IMR-90 (cell line): ENCODE measurements around the gene JPH3. TPM values are rescaled to one million over a fixed set of nuclear protein-coding genes. Genes with fewer than 3 reads are reported as not detected.

Experiments
- ATAC-seq: fragments of 200-7000 bp; cut with Tn5 transposase; 2 replicates; pipeline ENCODE4 v1.9.1; 2020; ENCODE audit warnings: low read depth, mild to moderate bottlenecking, moderate library complexity
- BruUV-seq: library from RNA; stranded (reverse); fragments of 400-500 nt; replicated peaks from 2 replicates; lab custom pipeline; 2021; lab: Mats Ljungman, UMichigan
- CTCF ChIA-PET: fragments of 300-600 bp; formaldehyde crosslinking; extraction: SDS; loops from one replicate; lab custom pipeline; 2021; ENCODE audit warnings: antibody characterized with exemption; lab: Yijun Ruan, JAX
- POLR2A ChIA-PET: fragments of 300-600 bp; sonication (Branson Sonifier 250); formaldehyde crosslinking; loops from one replicate; lab custom pipeline; 2022; ENCODE audit warnings: antibody characterized with exemption; ENCODE audit not compliant: unreplicated experiment; lab: Charles Lee
- DNase-seq: peaks from one replicate; pipeline ENCODE4 v3.0.0; 2013
- H2AFZ ChIP-seq: replicated peaks from 2 replicates; pipeline ENCODE3; 2013; ENCODE audit warnings: low read length, mild to moderate bottlenecking; ENCODE audit not compliant: poor library complexity
- H2AK5ac ChIP-seq: 2 replicates; pipeline ENCODE4 v1.6.1; 2013; ENCODE audit warnings: low read depth, low read length, inconsistent platforms
- H2AK9ac ChIP-seq: replicated peaks from 2 replicates; pipeline ENCODE3; 2013; ENCODE audit warnings: mild to moderate bottlenecking, low read depth, low read length, moderate library complexity; ENCODE audit not compliant: poor library complexity
- H2BK120ac ChIP-seq: 2 replicates; pipeline ENCODE4 v1.6.1; 2013; ENCODE audit warnings: low read depth, low read length, inconsistent platforms
- H2BK15ac ChIP-seq: 3 replicates; pipeline ENCODE4 v1.6.1; 2013; ENCODE audit warnings: low read depth, low read length, inconsistent platforms
- H2BK20ac ChIP-seq: 2 replicates; pipeline ENCODE4 v1.6.1; 2013; ENCODE audit warnings: low read depth, mild to moderate bottlenecking, inconsistent platforms, low read length, moderate library complexity
- H2BK5ac ChIP-seq: 2 replicates; pipeline ENCODE4 v1.6.1; 2013; ENCODE audit warnings: mild to moderate bottlenecking, low read depth, low read length, inconsistent platforms; ENCODE audit not compliant: poor library complexity, severe bottlenecking
- H3K14ac ChIP-seq: replicated peaks from 2 replicates; pipeline ENCODE4 v1.6.1; 2013; ENCODE audit warnings: low read depth, low read length, inconsistent platforms
- H3K18ac ChIP-seq: 2 replicates; pipeline ENCODE4 v1.6.1; 2013; ENCODE audit warnings: low read depth, low read length, control low read depth
- H3K23ac ChIP-seq: 2 replicates; pipeline ENCODE4 v1.6.1; 2013; ENCODE audit warnings: low read depth, low read length, inconsistent platforms
- H3K27ac ChIP-seq: 2 replicates; pipeline ENCODE4 v1.5.1; 2013; ENCODE audit warnings: mild to moderate bottlenecking, control low read depth, low read length; ENCODE audit not compliant: insufficient read depth
- H3K27me3 ChIP-seq: 2 replicates; pipeline ENCODE4 v1.6.1; 2013; ENCODE audit warnings: low read length; ENCODE audit not compliant: control insufficient read depth, insufficient read depth
- H3K36me3 ChIP-seq: 2 replicates; pipeline ENCODE4 v1.6.1; 2013; ENCODE audit warnings: low read length, mixed read lengths; ENCODE audit not compliant: control insufficient read depth, insufficient read depth
- H3K4ac ChIP-seq: 2 replicates; pipeline ENCODE4 v1.6.1; 2013; ENCODE audit warnings: low read depth, low read length, inconsistent platforms
- H3K4me1 ChIP-seq: 2 replicates; pipeline ENCODE4 v1.6.1; 2013; ENCODE audit warnings: low read length, mixed read lengths; ENCODE audit not compliant: control insufficient read depth, insufficient read depth
- H3K4me2 ChIP-seq: 2 replicates; pipeline ENCODE4 v1.6.1; 2013; ENCODE audit warnings: low read depth, mild to moderate bottlenecking, control low read depth, low read length, moderate library complexity
- H3K4me3 ChIP-seq: 2 replicates; pipeline ENCODE4 v1.5.1; 2013; ENCODE audit warnings: low read depth, mild to moderate bottlenecking, control low read depth, low read length, moderate library complexity; ENCODE audit not compliant: insufficient read depth
- H3K56ac ChIP-seq: 2 replicates; pipeline ENCODE4 v1.6.1; 2013; ENCODE audit warnings: low read length, inconsistent platforms; ENCODE audit not compliant: insufficient read depth; ENCODE audit errors: extremely low read depth
- H3K79me1 ChIP-seq, 2 experiments: 2 replicates each; pipeline ENCODE4 v1.6.1; 2013; ENCODE audit warnings: low read length in 2 of 2, inconsistent platforms in 1 of 2, low read depth in 1 of 2
- H3K9ac ChIP-seq: 2 replicates; pipeline ENCODE4 v1.6.1; 2013; ENCODE audit warnings: low read depth, low read length, control low read depth
- H3K9me1 ChIP-seq: 2 replicates; pipeline ENCODE4 v1.6.1; 2013; ENCODE audit warnings: low read length, inconsistent platforms; ENCODE audit not compliant: insufficient read depth
- H3K9me3 ChIP-seq: 2 replicates; pipeline ENCODE4 v1.6.1; 2013; ENCODE audit warnings: low read length; ENCODE audit not compliant: control insufficient read depth, insufficient read depth
- H4K20me1 ChIP-seq: 2 replicates; pipeline ENCODE4 v1.6.1; 2013; ENCODE audit warnings: low read length, inconsistent platforms; ENCODE audit not compliant: insufficient read depth
- H4K5ac ChIP-seq: 2 replicates; pipeline ENCODE4 v1.6.1; 2013; ENCODE audit warnings: mild to moderate bottlenecking, low read depth, low read length, control low read depth
- H4K8ac ChIP-seq, 2 experiments: 2 replicates each; pipeline ENCODE4 v1.6.1; 2013; ENCODE audit warnings: low read depth in 2 of 2, low read length in 2 of 2, control low read depth in 1 of 2, inconsistent platforms in 1 of 2
- H4K91ac ChIP-seq: 2 replicates; pipeline ENCODE4 v1.6.1; 2013; ENCODE audit warnings: low read depth, low read length, inconsistent platforms; ENCODE audit not compliant: insufficient read depth
- BHLHE40 ChIP-seq: fragments of 150-350 bp; IDR thresholded peaks from 2 replicates; pipeline ENCODE4 v1.6.1; 2016; ENCODE audit warnings: mild to moderate bottlenecking, low read depth, low read length
- CEBPB ChIP-seq: IDR thresholded peaks from 2 replicates; pipeline ENCODE4 v1.6.1; 2012; ENCODE audit warnings: low read depth, low read length, improper control_type of control experiment
- CHD1 ChIP-seq: IDR thresholded peaks from 2 replicates; pipeline ENCODE4 v1.6.1; 2012; ENCODE audit warnings: low read depth, low read length, improper control_type of control experiment
- MAFK ChIP-seq: IDR thresholded peaks from 2 replicates; pipeline ENCODE4 v1.6.1; 2012; ENCODE audit warnings: low read depth, low read length, improper control_type of control experiment
- MAZ ChIP-seq: IDR thresholded peaks from 2 replicates; pipeline ENCODE4 v1.6.1; 2012; ENCODE audit warnings: low read depth, mild to moderate bottlenecking, low read length, improper control_type of control experiment, moderate library complexity, borderline replicate concordance
- MXI1 ChIP-seq: IDR thresholded peaks from 2 replicates; pipeline ENCODE4 v1.6.1; 2012; ENCODE audit warnings: low read depth, mild to moderate bottlenecking, low read length, moderate library complexity, borderline replicate concordance
- NFE2L2 ChIP-seq: fragments of 150-350 bp; IDR thresholded peaks from 2 replicates; pipeline ENCODE4 v1.6.1; 2016; ENCODE audit warnings: low read depth, mild to moderate bottlenecking, low read length
- POLR2A ChIP-seq: IDR thresholded peaks from 2 replicates; pipeline ENCODE4 v1.6.1; 2012; ENCODE audit warnings: mild to moderate bottlenecking, low read depth, low read length
- RAD21 ChIP-seq: IDR thresholded peaks from 2 replicates; pipeline ENCODE4 v1.6.1; 2012; ENCODE audit warnings: low read length, improper control_type of control experiment
- RCOR1 ChIP-seq: IDR thresholded peaks from 2 replicates; pipeline ENCODE4 v1.6.1; 2012; ENCODE audit warnings: mild to moderate bottlenecking, low read length, improper control_type of control experiment; ENCODE audit not compliant: insufficient replicate concordance
- RFX5 ChIP-seq: IDR thresholded peaks from 2 replicates; pipeline ENCODE4 v1.8.0; 2012; ENCODE audit warnings: low read depth, mild to moderate bottlenecking, low read length, moderate library complexity
- SMC3 ChIP-seq: fragments of 150-350 bp; IDR thresholded peaks from 2 replicates; pipeline ENCODE4 v1.6.1; 2016; ENCODE audit warnings: low read depth, mild to moderate bottlenecking, antibody characterized with exemption, low read length, moderate library complexity
- WGBS, 2 experiments: methylation state at CpG; one replicate each; pipeline versions ENCODE4 v1.1.5 to v1.1.7; 2013; ENCODE audit warnings: missing lambda C conversion rate in 2 of 2; ENCODE audit not compliant: insufficient read length in 1 of 2; ENCODE audit errors: extremely low coverage in 2 of 2; 5-methylcytosine and 5-hydroxymethylcytosine counted together
- dilution Hi-C: fragments of 300-500 bp; cut with HindIII; formaldehyde crosslinking; loops from one replicate; pipeline ENCODE4 v1.14.3; 2018; ENCODE audit warnings: low sequenced_read_pairs; ENCODE audit not compliant: unreplicated experiment
- in situ Hi-C: fragments of 300-500 bp; cut with MboI; formaldehyde crosslinking; loops from 3 replicates; pipeline ENCODE4 v1.14.3; 2019; ENCODE audit warnings: low sequenced_read_pairs, inconsistent platforms, mixed read lengths
- intact Hi-C: fragments of 100-400 bp; cut with micrococcal nuclease; formaldehyde crosslinking; loops from 2 replicates; pipeline ENCODE4 v1.10.0; 2022
- polyA plus RNA-seq, 3 experiments: library from polyadenylated mRNA; depleted of rRNA; stranded (reverse); fragments of >200 nt; gene quantifications; 2 replicates each; pipeline ENCODE4 v1.2.3, GENCODE V29; 2012; ENCODE audit warnings: low replicate concordance in 1 of 3
- total RNA-seq: library from RNA; depleted of rRNA; stranded (reverse); fragments of >200 nt; gene quantifications from 2 replicates; pipeline ENCODE4 v1.2.3, GENCODE V29; 2012
- TF ChIP-seq, protein P1 (sequence below): fragments of 150-350 bp; IDR thresholded peaks from 2 replicates; pipeline ENCODE4 v1.6.1; 2016; ENCODE audit warnings: low read depth, mild to moderate bottlenecking, low read length, moderate library complexity, borderline replicate concordance
- TF ChIP-seq, protein P2 (sequence below): fragments of 150-350 bp; IDR thresholded peaks from 2 replicates; pipeline ENCODE4 v1.6.1; 2017; ENCODE audit warnings: mild to moderate bottlenecking, antibody characterized with exemption, low read length, low read depth
- TF ChIP-seq, protein P3 (sequence below): conservative IDR thresholded peaks from 2 replicates; pipeline ENCODE4 v1.5.1; 2012; ENCODE audit warnings: mild to moderate bottlenecking, low read depth, low read length, improper control_type of control experiment

The JPH3 gene
- total and polyA plus RNA-seq, 2 of the 4 experiments (the other 2 are of a cell fraction): 0.03 TPM; not detected in 1

GRCh38 chr16:87613961-87614360 is 11.7 kb downstream of the JPH3 start:
- intact Hi-C loops (no loop called here), in situ Hi-C loops (no loop called here), dilution Hi-C loops (no loop called here)
- Histone ChIP-seq H2AK5ac (no peak overlapping the region), H3K9me1 (no peaks in the 10 kb centered on the region), H3K79me1 (no peaks in the 10 kb centered on the region), H3K9ac (no peak overlapping the region), H3K23ac (no peak overlapping the region), H3K9me3 (no peaks in the 10 kb centered on the region), H4K91ac (no peak overlapping the region), H3K36me3 (no peaks in the 10 kb centered on the region), H3K4me1 (no peaks in the 10 kb centered on the region), H3K4me2 (no peak overlapping the region), H3K56ac (no peak overlapping the region), H2BK120ac (no peak overlapping the region), H3K27ac (no peak overlapping the region), H3K18ac (no peak overlapping the region), H4K20me1 (no peaks in the 10 kb centered on the region), H2AK9ac (no peak overlapping the region), H3K4me3 (no peak overlapping the region), H4K5ac (no peak overlapping the region), H4K8ac (no peak overlapping the region), H3K4ac (no peak overlapping the region), H2AFZ (no peak overlapping the region), H2BK5ac (no peak overlapping the region), H2BK15ac (no peak overlapping the region), H2BK20ac (no peak overlapping the region), H3K14ac (no peak overlapping the region), H3K27me3 (peaks cover 33% of the 10 kb centered on the region)
- CTCF ChIA-PET: no interaction called here
- ATAC-seq: no peak
- WGBS, 2 experiments: 85% methylated on average over 5 of the region's 10 CpGs; no CpG with 5 or more reads in 1 of the 2 experiments
- POLR2A ChIA-PET: no interaction called here
- TF ChIP-seq MXI1: no peak
- TF ChIP-seq MAFK: no peak
- TF ChIP-seq RCOR1: no peak
- TF ChIP-seq BHLHE40: no peak
- TF ChIP-seq, protein P1, sequence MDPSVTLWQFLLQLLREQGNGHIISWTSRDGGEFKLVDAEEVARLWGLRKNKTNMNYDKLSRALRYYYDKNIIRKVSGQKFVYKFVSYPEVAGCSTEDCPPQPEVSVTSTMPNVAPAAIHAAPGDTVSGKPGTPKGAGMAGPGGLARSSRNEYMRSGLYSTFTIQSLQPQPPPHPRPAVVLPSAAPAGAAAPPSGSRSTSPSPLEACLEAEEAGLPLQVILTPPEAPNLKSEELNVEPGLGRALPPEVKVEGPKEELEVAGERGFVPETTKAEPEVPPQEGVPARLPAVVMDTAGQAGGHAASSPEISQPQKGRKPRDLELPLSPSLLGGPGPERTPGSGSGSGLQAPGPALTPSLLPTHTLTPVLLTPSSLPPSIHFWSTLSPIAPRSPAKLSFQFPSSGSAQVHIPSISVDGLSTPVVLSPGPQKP: no peak
- no peak for TF ChIP-seq CEBPB
- no peak for TF ChIP-seq RAD21
- no peak for TF ChIP-seq RFX5
- no peak for TF ChIP-seq POLR2A
- TF ChIP-seq, protein P2, sequence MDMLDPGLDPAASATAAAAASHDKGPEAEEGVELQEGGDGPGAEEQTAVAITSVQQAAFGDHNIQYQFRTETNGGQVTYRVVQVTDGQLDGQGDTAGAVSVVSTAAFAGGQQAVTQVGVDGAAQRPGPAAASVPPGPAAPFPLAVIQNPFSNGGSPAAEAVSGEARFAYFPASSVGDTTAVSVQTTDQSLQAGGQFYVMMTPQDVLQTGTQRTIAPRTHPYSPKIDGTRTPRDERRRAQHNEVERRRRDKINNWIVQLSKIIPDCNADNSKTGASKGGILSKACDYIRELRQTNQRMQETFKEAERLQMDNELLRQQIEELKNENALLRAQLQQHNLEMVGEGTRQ: no peak
- no peak for TF ChIP-seq SMC3
- TF ChIP-seq CHD1: no peak
- TF ChIP-seq MAZ: no peak
- TF ChIP-seq NFE2L2: no peak
- TF ChIP-seq, protein P3, sequence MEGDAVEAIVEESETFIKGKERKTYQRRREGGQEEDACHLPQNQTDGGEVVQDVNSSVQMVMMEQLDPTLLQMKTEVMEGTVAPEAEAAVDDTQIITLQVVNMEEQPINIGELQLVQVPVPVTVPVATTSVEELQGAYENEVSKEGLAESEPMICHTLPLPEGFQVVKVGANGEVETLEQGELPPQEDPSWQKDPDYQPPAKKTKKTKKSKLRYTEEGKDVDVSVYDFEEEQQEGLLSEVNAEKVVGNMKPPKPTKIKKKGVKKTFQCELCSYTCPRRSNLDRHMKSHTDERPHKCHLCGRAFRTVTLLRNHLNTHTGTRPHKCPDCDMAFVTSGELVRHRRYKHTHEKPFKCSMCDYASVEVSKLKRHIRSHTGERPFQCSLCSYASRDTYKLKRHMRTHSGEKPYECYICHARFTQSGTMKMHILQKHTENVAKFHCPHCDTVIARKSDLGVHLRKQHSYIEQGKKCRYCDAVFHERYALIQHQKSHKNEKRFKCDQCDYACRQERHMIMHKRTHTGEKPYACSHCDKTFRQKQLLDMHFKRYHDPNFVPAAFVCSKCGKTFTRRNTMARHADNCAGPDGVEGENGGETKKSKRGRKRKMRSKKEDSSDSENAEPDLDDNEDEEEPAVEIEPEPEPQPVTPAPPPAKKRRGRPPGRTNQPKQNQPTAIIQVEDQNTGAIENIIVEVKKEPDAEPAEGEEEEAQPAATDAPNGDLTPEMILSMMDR: no peak
- DNase-seq: no peak
- no TSS peak for BruUV-seq
